Spleen (tissue), 7 donors: ENCODE results near the gene RPGRIP1.

Experiments used
- CTCF ChIP-seq, 11 experiments: fragments of 200-600 bp in 7 of 11; fragments of 450-650 bp in 4 of 11; sonication (generic) in 4 of 11; IDR thresholded peaks in 8 of 11; conservative IDR thresholded peaks in 3 of 11; 1 replicate in 7 of 11; 2 replicates in 4 of 11; pipeline versions ENCODE4 v1.4.0 to v1.8.0; 2016 to 2021; ENCODE audit warnings: antibody characterized with exemption in 11 of 11, inconsistent platforms in 4 of 11, mild to moderate bottlenecking in 1 of 11
- POLR2A ChIP-seq, 3 donors: fragments of 450-650 bp; IDR thresholded peaks; one replicate each; pipeline ENCODE4 v1.5.1; 2017; ENCODE audit warnings: antibody characterized with exemption in 3 of 3, mild to moderate bottlenecking in 1 of 3
- donor health status: DM: no; HTN: no; CAD: no; lungs with moderate emphysema.
- donor health status: DM: no; HTN: no; CAD: no.
- donor health status: DM: no; HTN: no; CAD: no.

- TF ChIP-seq CTCF (IDR thresholded peaks at IDR 0.05 in 8 of 11, conservative IDR thresholded peaks at IDR 0.05 in 3 of 11) (no peak), POLR2A (IDR thresholded peaks at IDR 0.05) (no peak)
Measured at GRCh38 chr14:21298358-21298757, 18.5 kb downstream of the RPGRIP1 start.
